Activated naive CD8-positive, alpha-beta T cell treated with anti-CD3 and anti-CD28 coated beads, Interleukin-2, amount 50 U/mL, for 16 hours (primary cell): ENCODE data around the gene SLC44A1.

Experiments
- DNase-seq: peaks from one replicate; pipeline ENCODE4 v3.0.0-alpha.2; 2020; ENCODE audit warnings: low read depth, low spot score

The SLC44A1 gene

GRCh38 chr9:105333811-105334210 is 89.4 kb downstream of the SLC44A1 start:
- DNase-seq, result no peak

GRCh38 chr9:105338308-105338707 is 93.9 kb downstream of the SLC44A1 start:
- no peak for DNase-seq

- DNase-seq, result no peak
These were observed 95.4 kb downstream of the SLC44A1 start for GRCh38 chr9:105339849-105340248.

GRCh38 chr9:105341434-105342146 is 97.1 kb downstream of the SLC44A1 start:
- no peak for DNase-seq

- no peak for DNase-seq
These were observed 97.7 kb downstream of the SLC44A1 start for GRCh38 chr9:105342147-105342505.

- DNase-seq, result no peak
These were observed 99.8 kb downstream of the SLC44A1 start for GRCh38 chr9:105344283-105344682.

GRCh38 chr9:105345626-105346025 is 101.2 kb downstream of the SLC44A1 start:
- DNase-seq, result no peak

- no peak for DNase-seq
These were observed 101.8 kb downstream of the SLC44A1 start for GRCh38 chr9:105346273-105346672.

GRCh38 chr9:105354448-105354847 is 110.0 kb downstream of the SLC44A1 start:
- no peak for DNase-seq

- no peak for DNase-seq
These were observed 111.3 kb downstream of the SLC44A1 start for GRCh38 chr9:105355781-105356180.

- DNase-seq, result no peak
These were observed 113.5 kb downstream of the SLC44A1 start for GRCh38 chr9:105357937-105358336.

GRCh38 chr9:105359892-105360291 is 115.4 kb downstream of the SLC44A1 start:
- DNase-seq, result no peak

- DNase-seq, result no peak
These were observed 115.9 kb downstream of the SLC44A1 start for GRCh38 chr9:105360344-105360743.

- DNase-seq, result no peak
These were observed 117.4 kb downstream of the SLC44A1 start for GRCh38 chr9:105361873-105362272.

- no peak for DNase-seq
These were observed 118.0 kb downstream of the SLC44A1 start for GRCh38 chr9:105362470-105362869.

- no peak for DNase-seq
These were observed 119.4 kb downstream of the SLC44A1 start for GRCh38 chr9:105363837-105364236.

- DNase-seq, result no peak
These were observed 125.5 kb downstream of the SLC44A1 start for GRCh38 chr9:105369911-105370310.

GRCh38 chr9:105373723-105374122 is 129.3 kb downstream of the SLC44A1 start:
- DNase-seq, result no peak

- no peak for DNase-seq
These were observed 130.9 kb downstream of the SLC44A1 start for GRCh38 chr9:105375323-105375722.

- no peak for DNase-seq
These were observed 132.4 kb downstream of the SLC44A1 start for GRCh38 chr9:105376893-105377292.

- no peak for DNase-seq
These were observed 141.0 kb downstream of the SLC44A1 start for GRCh38 chr9:105385381-105385985.

GRCh38 chr9:105389796-105390195 is 145.3 kb downstream of the SLC44A1 start:
- DNase-seq, result no peak

- DNase-seq, result no peak
These were observed 146.4 kb downstream of the SLC44A1 start for GRCh38 chr9:105390871-105391270.

- no peak for DNase-seq
These were observed 146.8 kb downstream of the SLC44A1 start for GRCh38 chr9:105391288-105391687.
